HG03520 (cell line): ENCODE data around the gene STX16.

Experiments used
- ATAC-seq: cut with Tn5 transposase; IDR thresholded peaks from one replicate; pipeline ENCODE4 v1.9.1; 2021; ENCODE audit warnings: mild to moderate bottlenecking, moderate library complexity; ENCODE audit not compliant: unreplicated experiment

STX16 gene

DNA sequence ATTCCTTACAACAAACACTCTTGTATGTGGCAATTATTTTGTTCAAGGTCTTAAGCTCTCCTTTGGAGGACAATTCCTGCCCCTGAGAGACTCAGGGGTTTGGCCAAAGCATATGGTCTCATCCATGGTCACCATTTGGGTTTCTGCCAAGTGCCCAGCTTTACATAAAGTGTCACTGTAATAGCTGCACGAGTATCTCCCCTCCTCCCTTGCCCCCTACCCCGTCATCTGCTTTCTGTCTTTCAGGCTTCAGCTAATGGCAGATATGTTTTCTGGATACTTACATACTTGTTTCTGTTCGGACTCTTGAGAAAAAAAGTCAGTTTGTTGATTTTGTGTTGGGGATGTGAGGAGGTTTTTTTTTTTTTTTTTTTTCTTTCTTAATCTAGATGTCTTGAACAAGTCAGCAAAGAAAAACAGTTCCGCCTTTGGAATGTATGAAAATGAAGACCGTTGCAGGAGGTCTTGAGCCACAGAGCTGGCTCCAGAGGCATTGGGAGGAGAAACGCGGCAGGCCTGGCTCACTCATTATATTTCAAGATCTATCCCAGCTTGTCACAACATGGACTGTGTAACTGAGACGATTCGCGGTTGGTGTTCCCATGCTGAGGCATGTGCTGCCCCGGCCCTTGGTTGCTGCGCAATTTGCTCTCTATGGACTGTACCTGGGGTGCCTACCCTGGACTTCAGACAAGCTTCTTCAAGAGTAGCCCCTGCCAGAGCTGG lies 32.6 kb upstream of the STX16 start:
- ATAC-seq: no peak

GRCh38 chr20:58619077-58619863 lies 31.8 kb upstream of the STX16 start:
- ATAC-seq: no peak

GRCh38 chr20:58619864-58620431 lies 31.1 kb upstream of the STX16 start:
- ATAC-seq: no peak

- ATAC-seq: no peak
These were observed 29.1 kb upstream of the STX16 start for GRCh38 chr20:58621906-58622548.

- ATAC-seq: no peak
These were observed 28.2 kb upstream of the STX16 start for GRCh38 chr20:58622671-58623578.

DNA sequence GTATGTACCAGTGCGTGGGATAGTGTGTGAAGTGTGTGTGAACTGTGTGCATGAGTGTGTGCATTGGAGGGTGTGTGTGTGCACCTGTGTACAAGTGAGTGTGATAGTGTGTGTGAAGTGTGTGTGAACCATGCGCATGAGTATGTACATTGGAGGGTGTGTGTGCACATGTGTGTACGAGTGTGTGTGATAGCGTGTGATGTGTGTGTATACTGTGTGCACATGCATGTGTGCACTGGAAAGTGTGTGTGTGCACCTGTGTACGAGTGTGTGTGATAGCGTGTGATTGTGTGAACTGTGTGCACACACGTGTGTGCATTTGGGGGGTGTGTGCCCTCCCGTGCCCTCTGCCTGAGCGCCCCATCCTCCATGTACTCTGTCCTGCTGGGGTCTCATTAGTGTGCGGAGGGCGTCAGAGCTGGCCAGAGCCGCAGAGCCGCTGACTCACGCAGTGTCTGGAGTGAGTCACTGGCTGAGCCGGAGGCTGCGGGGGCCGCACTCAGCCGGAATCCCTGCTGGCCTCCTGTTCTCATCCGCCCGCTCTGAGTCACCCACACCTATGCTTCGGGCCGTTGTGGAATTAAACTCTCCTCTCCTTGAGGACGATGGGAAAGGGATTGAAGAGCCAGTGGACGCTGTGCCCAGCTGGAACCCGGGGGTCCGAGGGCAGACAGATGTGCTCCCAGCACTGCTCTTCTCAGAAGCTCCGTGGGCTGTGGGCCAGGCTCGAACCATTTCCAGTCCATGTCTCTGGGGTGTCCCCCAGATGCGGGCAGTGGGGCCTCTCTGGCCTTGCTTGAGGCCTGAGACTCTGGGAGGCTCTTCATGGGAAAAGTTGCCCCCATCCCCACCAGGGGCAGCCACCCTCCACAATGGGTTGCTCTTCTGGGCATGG lies 27.3 kb upstream of the STX16 start:
- ATAC-seq: no peak

DNA sequence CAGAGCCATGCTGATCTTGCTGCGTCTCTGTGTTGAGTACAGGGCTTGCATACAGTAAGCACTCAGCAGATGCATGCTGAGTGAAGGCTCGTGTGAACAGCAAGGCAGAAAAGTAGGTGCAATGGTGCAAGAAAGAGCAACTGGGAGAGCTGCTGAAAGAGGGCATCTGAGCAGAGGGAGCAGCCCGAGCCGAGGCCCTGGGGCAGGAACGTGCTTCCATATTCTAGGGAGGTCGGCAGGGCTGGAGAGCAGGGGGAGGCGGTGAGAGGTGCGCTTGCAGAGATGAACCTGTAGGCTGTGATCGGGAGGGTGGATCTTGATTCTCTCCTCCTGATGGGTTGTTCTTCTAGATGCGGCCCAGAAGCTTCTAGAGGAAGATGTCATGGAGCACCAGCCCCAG lies 26.4 kb upstream of the STX16 start:
- ATAC-seq: no peak

DNA sequence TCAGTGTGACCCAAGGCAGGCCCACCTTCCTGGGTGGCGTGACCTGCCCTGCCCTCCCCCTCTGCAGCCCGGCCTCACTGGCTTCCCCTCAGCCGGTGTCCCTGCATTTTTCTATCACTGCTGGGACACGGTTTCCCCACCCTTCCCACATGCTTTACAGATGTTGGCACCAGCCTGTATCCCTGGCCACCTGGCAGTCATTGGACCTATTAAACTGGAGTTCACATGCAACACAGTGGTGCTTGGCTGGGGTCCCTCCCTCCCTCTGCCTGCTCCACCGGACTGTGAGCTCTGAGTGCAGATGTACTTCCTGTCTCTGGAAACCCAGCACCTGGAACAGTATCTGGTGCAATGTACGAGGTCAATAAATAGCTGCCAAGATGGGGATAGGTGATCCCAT lies 25.5 kb upstream of the STX16 start:
- ATAC-seq: no peak

DNA sequence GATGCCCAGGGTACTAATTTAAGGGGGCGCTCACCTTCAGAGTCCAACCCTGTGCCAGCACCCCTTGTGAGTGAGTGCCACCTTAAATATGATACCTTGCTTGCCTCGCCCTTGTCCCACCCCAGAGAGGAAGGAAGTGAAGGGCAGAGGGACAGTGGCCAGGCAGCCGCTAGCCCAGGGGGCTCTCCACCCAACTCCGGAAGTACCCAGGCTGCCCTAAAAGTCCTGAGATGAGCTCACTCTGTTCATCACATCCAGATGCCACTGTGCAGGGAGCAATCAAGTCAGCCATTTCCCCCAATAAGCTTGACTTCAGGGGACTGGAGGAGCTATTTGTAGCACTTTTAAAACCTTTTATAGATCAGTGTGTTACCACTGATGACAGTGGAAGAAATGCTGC lies 25.0 kb upstream of the STX16 start:
- ATAC-seq: no peak

DNA sequence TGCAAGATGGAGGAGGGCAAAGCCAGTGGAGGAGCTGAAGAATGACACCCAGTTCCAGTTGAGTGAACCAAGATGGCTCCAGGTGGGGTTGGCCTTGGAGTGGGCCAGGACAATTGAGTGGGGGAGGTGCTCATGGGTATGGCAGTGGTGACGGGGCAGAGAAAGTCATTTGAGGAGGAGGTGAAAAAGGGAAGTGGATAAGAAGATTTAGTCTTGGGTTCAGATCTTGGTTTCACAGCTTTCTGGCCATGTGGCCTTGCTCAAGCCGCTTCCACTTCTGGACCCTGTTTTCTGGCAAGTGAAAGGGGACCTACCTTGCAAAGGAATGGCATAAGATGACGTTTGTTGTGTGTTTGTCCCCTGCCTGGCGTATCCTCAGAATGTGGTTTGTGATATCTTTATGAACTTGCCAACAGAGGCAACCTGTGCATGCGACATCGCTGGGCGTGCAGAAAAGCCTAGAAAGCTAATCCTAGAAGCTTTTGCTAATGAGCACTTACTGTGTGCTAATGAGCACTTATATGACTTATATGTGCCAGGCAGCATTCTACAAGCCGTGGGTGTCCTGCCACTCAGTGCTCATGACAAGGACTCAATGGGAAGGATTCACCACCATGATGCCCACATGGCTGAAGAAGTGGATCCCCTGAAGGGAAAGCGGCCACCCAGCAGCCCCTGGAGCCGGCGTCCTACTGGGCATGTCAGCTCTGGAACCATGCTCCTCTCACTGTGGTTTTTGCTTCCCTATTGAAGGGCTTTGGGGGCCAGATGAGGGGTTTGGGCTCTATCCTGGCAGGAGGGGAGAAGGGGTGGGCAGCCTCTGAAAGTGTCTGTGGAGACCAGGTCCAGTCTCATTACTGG lies 23.6 kb upstream of the STX16 start:
- no peak for ATAC-seq

DNA sequence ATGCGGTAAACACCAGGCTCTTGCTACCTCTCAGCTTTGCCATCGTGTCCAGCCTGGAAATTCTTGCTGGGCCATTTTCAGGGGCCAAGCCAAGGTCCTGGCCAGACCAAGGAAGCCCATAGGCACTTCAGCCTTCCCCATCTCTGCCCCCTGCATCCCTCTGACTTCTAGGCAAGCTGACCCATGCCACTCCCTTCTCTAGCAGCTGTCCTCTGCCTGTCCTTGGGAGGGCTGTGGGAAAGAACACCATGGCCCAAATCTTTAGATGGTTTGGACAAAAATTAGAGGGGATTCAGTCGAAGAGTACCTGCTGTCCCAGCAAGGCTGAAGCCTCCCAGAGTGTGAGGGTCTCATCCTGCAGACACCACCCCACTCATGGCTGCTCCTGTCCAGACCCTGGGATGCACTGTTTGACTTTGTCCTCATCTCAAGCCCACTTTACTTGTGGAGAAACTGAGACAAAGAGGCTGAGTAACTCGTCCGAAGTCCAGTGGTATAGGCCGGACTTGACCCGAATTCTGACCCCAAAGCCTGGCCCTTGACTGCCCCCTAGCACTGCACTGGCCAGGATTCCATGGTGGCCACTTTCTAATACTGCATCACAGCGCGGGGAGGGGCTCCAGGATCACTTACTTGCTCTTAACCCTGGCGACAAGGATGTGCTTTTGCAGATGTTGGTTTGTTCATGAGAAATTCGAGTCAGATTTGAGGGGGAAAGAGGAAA lies 22.4 kb upstream of the STX16 start:
- no peak for ATAC-seq

GRCh38 chr20:58629215-58629580 lies 21.9 kb upstream of the STX16 start:
- ATAC-seq: no peak

DNA sequence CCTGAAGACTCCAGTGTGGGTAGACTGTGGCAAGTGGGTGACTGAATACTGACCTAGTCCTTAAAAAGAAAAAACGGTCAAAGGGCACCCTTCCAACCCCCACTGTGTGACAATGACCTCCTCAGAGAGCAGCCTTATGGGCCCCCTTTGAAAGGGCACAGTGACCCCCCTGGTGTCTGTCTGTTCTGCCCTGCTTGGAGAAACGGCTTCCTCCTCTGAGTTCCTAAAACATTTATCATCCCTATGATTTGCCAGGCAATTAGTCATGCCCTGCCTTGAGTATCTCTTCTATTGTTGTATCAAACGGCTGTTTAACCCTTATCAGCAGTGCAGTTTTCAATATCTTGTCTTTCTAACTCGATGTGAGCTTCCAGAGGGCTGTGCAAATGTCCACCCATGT lies 21.0 kb upstream of the STX16 start:
- no peak for ATAC-seq

- no peak for ATAC-seq
These were observed 17.7 kb upstream of the STX16 start for GRCh38 chr20:58633161-58634053.

DNA sequence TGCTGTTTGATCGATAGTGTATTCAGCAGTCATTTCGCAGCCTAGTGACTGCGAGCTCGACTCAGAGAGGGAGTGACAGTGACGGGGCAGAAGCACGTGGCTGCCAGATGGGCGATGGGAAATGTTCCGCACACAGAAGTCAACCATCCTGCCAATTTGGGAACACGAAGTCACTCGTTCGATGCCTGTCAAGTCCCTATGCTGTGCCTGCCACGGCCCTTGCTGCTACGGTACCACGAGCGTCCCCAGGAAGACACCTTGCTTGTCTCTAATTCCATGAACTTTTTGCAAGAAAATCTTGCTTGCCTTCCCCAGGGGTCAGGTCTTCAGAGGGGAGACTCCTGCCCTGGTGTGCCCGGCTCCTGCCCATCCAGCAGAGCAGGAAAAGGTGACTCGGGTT lies 17.0 kb upstream of the STX16 start:
- no peak for ATAC-seq

DNA sequence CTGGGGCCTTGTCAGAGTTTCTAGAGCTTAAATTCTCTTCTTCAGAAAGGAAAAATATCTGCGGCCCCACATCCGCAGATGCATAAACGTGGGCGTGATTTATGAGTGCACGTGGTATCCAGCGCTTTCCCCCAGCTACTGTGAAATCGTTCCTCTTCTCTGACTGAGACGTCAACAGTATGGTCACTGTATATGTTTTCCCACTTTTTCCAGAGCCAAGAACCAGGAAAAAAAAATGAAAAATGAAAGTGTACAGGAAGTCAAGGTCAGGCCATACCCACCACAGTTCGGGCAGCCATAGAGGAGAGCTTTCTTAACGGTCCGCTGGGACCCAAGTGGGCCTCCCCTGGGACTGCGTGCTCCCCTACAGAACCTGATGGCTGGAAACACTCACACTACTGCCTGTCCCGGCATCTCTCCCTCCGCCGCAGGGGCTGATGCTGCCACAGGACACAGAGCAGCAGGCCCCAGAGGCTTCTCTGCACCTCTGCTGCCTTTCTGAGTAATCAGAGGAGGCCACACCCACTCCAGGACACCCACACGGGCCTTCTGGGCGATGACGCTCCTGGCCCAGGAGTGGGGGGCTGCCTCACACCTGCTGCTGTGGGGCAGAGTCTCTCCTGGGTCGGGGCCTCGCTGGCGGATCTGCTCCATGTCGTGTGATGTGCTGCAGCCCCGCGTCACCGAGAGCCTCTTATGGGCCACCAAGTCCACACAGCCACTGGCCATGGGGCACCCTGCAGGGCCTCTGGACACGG lies 16.4 kb upstream of the STX16 start:
- no peak for ATAC-seq
